Progenitor cell of endocrine pancreas (in vitro differentiated cells): ENCODE results near the gene CAPZA2. TPM values are rescaled to one million over a fixed set of nuclear protein-coding genes. Genes with fewer than 3 reads are reported as not detected.

ENCODE experiments used
- DNase-seq: peaks from one replicate; pipeline ENCODE4 v3.0.0; 2021; ENCODE audit warnings: low spot score; ENCODE audit not compliant: unreplicated experiment
- H3K27ac Mint-ChIP-seq: 2 replicates; pipeline ENCODE4 v1.8.0; 2021; ENCODE audit warnings: mild to moderate bottlenecking, moderate library complexity, mixed read lengths
- H3K27me3 Mint-ChIP-seq: 2 replicates; pipeline ENCODE4 v1.8.0; 2021; ENCODE audit warnings: mixed read lengths
- H3K36me3 Mint-ChIP-seq: 2 replicates; pipeline ENCODE4 v1.8.0; 2022; ENCODE audit warnings: mixed read lengths; ENCODE audit not compliant: insufficient read depth
- H3K4me1 Mint-ChIP-seq: 2 replicates; pipeline ENCODE4 v1.8.0; 2021; ENCODE audit warnings: low read depth, mixed read lengths
- H3K4me3 Mint-ChIP-seq: 2 replicates; pipeline ENCODE4 v1.8.0; 2021; ENCODE audit warnings: low read depth, mild to moderate bottlenecking, moderate library complexity, mixed read lengths
- H3K9me3 Mint-ChIP-seq: 2 replicates; pipeline ENCODE4 v1.8.0; 2021; ENCODE audit warnings: low read depth, mixed read lengths
- CTCF ChIP-seq: fragments of 200-600 bp; sonication (generic); IDR thresholded peaks from one replicate; pipeline ENCODE4 v1.5.0; 2021; ENCODE audit warnings: antibody characterized with exemption, mild to moderate bottlenecking; ENCODE audit not compliant: unreplicated experiment
- total RNA-seq: library from RNA; stranded (reverse); gene quantifications from 2 replicates; pipeline ENCODE4 v1.2.1, GENCODE V29; 2021

The CAPZA2 gene
- total RNA-seq, 1 donor from 2014 or later: 151 TPM

- Mint-ChIP-seq H3K4me3 (peak within 1 kb of the TSS; percentile 94), H3K4me1 (peaks cover 20% of the 10 kb centered on the region), H3K27me3 (no peaks in the 10 kb centered on the region), H3K27ac (peak within 1 kb of the TSS; percentile 99), H3K9me3 (no peaks in the 10 kb centered on the region), H3K36me3 (peaks cover 2% of the 10 kb centered on the region)
- DNase-seq: peak; percentile 27
- no peak for TF ChIP-seq CTCF
Observed at GRCh38 chr7:116953372-116953905, 91.1 kb downstream of the CAPZA2 start, which contains the start of gene ST7. TSS of gene ST7 (plus strand) at chr7:116953501. CDS start at chr7:116953541, 40 bp downstream.

GRCh38 chr7:116953906-116954838, 91.8 kb downstream of the CAPZA2 start:
- DNase-seq: peak; percentile 32
- peaks cover 16% of the 10 kb centered on the region for H3K4me1 Mint-ChIP-seq
- H3K9me3 Mint-ChIP-seq: no peaks in the 10 kb centered on the region
- peaks cover 2% of the 10 kb centered on the region for H3K36me3 Mint-ChIP-seq
- peak overlapping the region; percentile 94 for H3K4me3 Mint-ChIP-seq
- H3K27ac Mint-ChIP-seq: peak overlapping the region; percentile 99
- TF ChIP-seq CTCF: no peak
- H3K27me3 Mint-ChIP-seq: no peaks in the 10 kb centered on the region

- TF ChIP-seq CTCF: no peak
- no peak for DNase-seq
- Mint-ChIP-seq H3K9me3 (no peaks in the 10 kb centered on the region), H3K27ac (peak overlapping the region; percentile 99), H3K4me3 (peak overlapping the region; percentile 94), H3K36me3 (peaks cover 2% of the 10 kb centered on the region), H3K27me3 (no peaks in the 10 kb centered on the region), H3K4me1 (peaks cover 16% of the 10 kb centered on the region)
Observed at GRCh38 chr7:116955340-116955739, 93.0 kb downstream of the CAPZA2 start.

GRCh38 chr7:116955801-116956476, 93.6 kb downstream of the CAPZA2 start:
- Mint-ChIP-seq H3K27me3 (no peaks in the 10 kb centered on the region), H3K4me3 (no peak overlapping the region), H3K4me1 (peaks cover 16% of the 10 kb centered on the region), H3K27ac (no peak overlapping the region), H3K36me3 (peaks cover 2% of the 10 kb centered on the region), H3K9me3 (no peaks in the 10 kb centered on the region)
- DNase-seq: no peak
- TF ChIP-seq CTCF: no peak

DNA sequence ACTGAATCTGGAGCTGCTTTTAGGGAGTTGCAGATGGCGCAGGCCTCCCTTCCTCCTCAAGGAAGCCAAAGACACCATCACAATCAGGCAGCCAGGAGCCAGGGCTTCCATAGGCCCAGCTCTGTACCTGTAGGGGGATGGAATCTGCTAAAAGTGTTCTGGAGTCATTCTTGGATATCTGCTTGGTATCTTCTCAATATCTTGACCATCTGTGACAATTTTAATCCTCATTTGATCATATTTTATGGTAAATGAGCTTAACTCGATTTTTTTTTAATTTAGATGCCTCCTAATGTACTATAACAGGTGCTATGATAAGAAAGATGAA, 94.1 kb downstream of the CAPZA2 start:
- peaks cover 2% of the 10 kb centered on the region for H3K9me3 Mint-ChIP-seq
- DNase-seq: no peak
- H3K27ac Mint-ChIP-seq: peak overlapping the region; percentile 61
- peaks cover 16% of the 10 kb centered on the region for H3K4me1 Mint-ChIP-seq
- no peaks in the 10 kb centered on the region for H3K27me3 Mint-ChIP-seq
- no peak overlapping the region for H3K4me3 Mint-ChIP-seq
- no peak for TF ChIP-seq CTCF
- H3K36me3 Mint-ChIP-seq: peaks cover 2% of the 10 kb centered on the region
